Activated naive CD8-positive, alpha-beta T cell (primary cell): Measurements from ENCODE around the gene TMEM80.

ENCODE experiments used
- H3K27ac Mint-ChIP-seq: one replicate; pipeline ENCODE4 v1.8.0; 2021; ENCODE audit warnings: mixed read lengths
- H3K27me3 Mint-ChIP-seq: one replicate; pipeline ENCODE4 v1.8.0; 2021; ENCODE audit warnings: mixed read lengths
- H3K36me3 Mint-ChIP-seq: one replicate; pipeline ENCODE4 v1.8.0; 2021; ENCODE audit warnings: mixed read lengths
- H3K4me1 Mint-ChIP-seq: one replicate; pipeline ENCODE4 v1.8.0; 2021; ENCODE audit warnings: low read depth, mixed read lengths
- H3K4me3 Mint-ChIP-seq: one replicate; pipeline ENCODE4 v1.8.0; 2021; ENCODE audit warnings: mild to moderate bottlenecking, mixed read lengths
- H3K9me3 Mint-ChIP-seq: one replicate; pipeline ENCODE4 v1.8.0; 2021; ENCODE audit warnings: low read depth, mixed read lengths

Gene TMEM80

GRCh38 chr11:703506-703905 lies 7.9 kb downstream of the TMEM80 start:
- no peak overlapping the region for H3K27ac Mint-ChIP-seq
- H3K36me3 Mint-ChIP-seq: peaks cover 2% of the 10 kb centered on the region
- no peaks in the 10 kb centered on the region for H3K9me3 Mint-ChIP-seq
- H3K4me1 Mint-ChIP-seq: peaks cover 6% of the 10 kb centered on the region
- no peak overlapping the region for H3K4me3 Mint-ChIP-seq
- no peaks in the 10 kb centered on the region for H3K27me3 Mint-ChIP-seq

DNA sequence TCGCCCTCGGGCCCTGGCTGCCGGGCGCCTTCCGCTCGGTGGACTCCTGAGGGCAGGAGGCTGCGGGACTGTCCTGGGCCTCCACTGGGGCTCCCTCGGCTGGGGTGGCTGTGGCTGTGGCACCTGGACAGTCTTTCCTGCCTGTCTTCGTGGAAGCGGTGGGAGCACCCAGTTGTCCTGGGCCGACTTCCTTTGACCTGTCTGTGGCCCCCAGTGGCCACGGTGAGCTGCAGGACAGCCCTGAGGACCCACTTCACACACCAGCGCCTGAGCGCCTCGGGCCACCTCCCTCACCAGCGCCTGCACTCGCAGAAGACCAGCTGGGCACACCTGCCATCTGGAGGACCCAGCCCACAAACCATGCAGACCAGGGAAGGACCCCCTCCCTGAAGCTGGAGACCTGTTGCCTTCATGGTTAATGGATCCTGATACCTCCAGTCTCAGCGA lies 8.6 kb downstream of the TMEM80 start:
- peaks cover 2% of the 10 kb centered on the region for H3K36me3 Mint-ChIP-seq
- H3K27ac Mint-ChIP-seq: no peak overlapping the region
- H3K27me3 Mint-ChIP-seq: no peaks in the 10 kb centered on the region
- no peaks in the 10 kb centered on the region for H3K9me3 Mint-ChIP-seq
- H3K4me1 Mint-ChIP-seq: peaks cover 5% of the 10 kb centered on the region
- no peak overlapping the region for H3K4me3 Mint-ChIP-seq

GRCh38 chr11:704781-705645 lies 9.4 kb downstream of the TMEM80 start:
- peaks cover 5% of the 10 kb centered on the region for H3K4me1 Mint-ChIP-seq
- no peaks in the 10 kb centered on the region for H3K9me3 Mint-ChIP-seq
- no peaks in the 10 kb centered on the region for H3K27me3 Mint-ChIP-seq
- H3K4me3 Mint-ChIP-seq: no peak overlapping the region
- peaks cover 2% of the 10 kb centered on the region for H3K36me3 Mint-ChIP-seq
- no peak overlapping the region for H3K27ac Mint-ChIP-seq

DNA sequence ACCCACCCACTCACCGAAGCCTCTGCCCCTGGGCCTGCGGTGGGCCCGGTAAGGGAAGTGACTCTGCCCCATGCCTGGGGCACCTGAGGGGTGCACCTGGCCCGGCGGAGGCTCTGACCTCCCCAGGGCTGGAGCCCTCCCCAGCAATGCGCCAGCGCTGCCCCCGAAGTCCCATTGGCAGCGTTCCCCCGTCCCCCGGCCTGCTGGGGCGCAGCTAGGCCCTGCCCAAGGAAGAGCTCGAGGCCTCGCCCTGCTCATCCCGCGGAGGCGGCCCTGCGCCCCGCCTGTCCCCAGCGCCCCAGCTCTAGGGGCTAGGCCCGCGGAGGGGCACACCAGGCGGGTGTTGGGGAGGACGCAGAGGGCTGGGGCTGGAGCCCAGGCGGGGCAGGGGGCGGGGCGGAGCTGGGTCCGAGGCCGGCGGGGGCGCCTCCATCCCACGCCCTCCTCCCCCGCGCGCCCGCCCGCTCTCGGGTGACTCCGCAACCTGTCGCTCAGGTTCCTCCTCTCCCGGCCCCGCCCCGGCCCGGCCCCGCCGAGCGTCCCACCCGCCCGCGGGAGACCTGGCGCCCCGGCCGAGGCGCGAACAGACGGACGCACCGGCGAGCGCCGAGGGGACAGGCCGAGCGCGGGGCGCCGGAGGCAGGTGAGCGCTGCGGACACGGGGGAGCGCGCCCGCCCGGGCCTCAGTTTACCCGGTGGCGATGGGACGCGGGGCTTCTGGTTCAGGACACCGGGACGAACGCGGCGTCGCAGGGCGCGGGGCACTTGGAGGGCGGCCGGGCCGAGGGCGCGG lies 10.2 kb downstream of the TMEM80 start, which contains the start of gene EPS8L2:
Gene EPS8L2, plus strand, starts transcription at position 586 of the 793 bp plus-strand sequence. CDS start 3,177 bp downstream, outside the sequence.
- Mint-ChIP-seq H3K4me1 (peaks cover 5% of the 10 kb centered on the region), H3K27me3 (no peaks in the 10 kb centered on the region), H3K4me3 (no peak within 1 kb of the TSS), H3K9me3 (no peaks in the 10 kb centered on the region), H3K36me3 (no peaks in the 10 kb centered on the region), H3K27ac (no peak within 1 kb of the TSS)

GRCh38 chr11:706439-706956 lies 10.9 kb downstream of the TMEM80 start:
- H3K9me3 Mint-ChIP-seq: no peaks in the 10 kb centered on the region
- peaks cover 3% of the 10 kb centered on the region for H3K27me3 Mint-ChIP-seq
- peaks cover 5% of the 10 kb centered on the region for H3K4me1 Mint-ChIP-seq
- no peak overlapping the region for H3K4me3 Mint-ChIP-seq
- H3K27ac Mint-ChIP-seq: no peak overlapping the region
- no peaks in the 10 kb centered on the region for H3K36me3 Mint-ChIP-seq

DNA sequence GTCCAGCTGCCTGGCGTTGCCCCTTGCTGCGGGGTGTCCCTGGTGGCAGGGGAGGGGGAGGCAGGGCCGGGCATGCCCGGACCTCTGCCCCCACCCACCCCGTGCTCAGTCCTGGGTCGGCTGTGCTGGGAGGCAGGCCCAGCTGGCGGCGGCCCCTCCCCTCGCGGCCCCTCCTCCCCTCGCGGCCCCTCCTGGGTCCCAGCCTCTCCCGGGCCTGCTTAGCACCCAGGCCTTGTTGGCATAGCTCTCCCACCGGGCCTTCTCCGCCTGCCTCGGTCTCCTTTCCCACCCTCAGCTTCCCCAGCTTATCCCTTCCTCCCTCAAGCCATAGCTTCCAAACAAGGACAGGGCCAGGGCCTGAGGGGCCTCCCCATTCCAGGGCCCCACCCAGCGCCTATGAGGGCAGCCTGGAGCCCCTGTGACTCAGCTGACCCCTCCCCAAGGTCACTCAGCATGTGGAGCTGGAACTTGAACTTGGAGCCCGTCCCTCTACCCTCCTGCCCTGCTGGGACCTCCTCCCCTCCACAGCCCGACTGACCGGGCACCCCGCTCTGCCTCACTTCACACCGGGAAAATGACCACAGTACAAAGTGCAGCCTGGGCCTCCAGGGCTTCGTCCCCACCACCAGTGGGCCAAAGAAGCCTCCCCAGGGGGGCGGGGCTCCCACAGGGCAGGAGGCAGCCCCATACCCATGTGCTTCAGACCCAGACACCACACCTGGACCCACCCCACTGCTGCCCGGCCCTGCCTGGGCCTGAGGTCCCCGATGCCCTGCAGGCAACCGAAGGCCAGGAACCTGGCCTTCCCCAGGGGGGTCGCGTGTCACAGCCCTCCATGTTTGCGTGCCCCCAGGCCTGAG lies 11.6 kb downstream of the TMEM80 start:
- no peaks in the 10 kb centered on the region for H3K36me3 Mint-ChIP-seq
- H3K4me3 Mint-ChIP-seq: no peak overlapping the region
- H3K27me3 Mint-ChIP-seq: peaks cover 3% of the 10 kb centered on the region

GRCh38 chr11:707817-708420 lies 12.3 kb downstream of the TMEM80 start:
- Mint-ChIP-seq H3K27me3 (peaks cover 3% of the 10 kb centered on the region), H3K4me1 (peaks cover 5% of the 10 kb centered on the region), H3K4me3 (no peak overlapping the region), H3K27ac (no peak overlapping the region), H3K36me3 (no peaks in the 10 kb centered on the region), H3K9me3 (no peaks in the 10 kb centered on the region)

More for the DNA sequence above, 11.6 kb downstream of the TMEM80 start:
- H3K4me1 Mint-ChIP-seq: peaks cover 5% of the 10 kb centered on the region
- H3K9me3 Mint-ChIP-seq: no peaks in the 10 kb centered on the region
- no peak overlapping the region for H3K27ac Mint-ChIP-seq

GRCh38 chr11:708511-708910 lies 12.9 kb downstream of the TMEM80 start:
- Mint-ChIP-seq H3K36me3 (no peaks in the 10 kb centered on the region), H3K27ac (no peak overlapping the region), H3K9me3 (no peaks in the 10 kb centered on the region), H3K4me1 (peaks cover 5% of the 10 kb centered on the region), H3K27me3 (peaks cover 3% of the 10 kb centered on the region), H3K4me3 (no peak overlapping the region)

- Mint-ChIP-seq H3K4me1 (peaks cover 3% of the 10 kb centered on the region), H3K27ac (no peak overlapping the region), H3K36me3 (no peaks in the 10 kb centered on the region), H3K4me3 (no peak overlapping the region), H3K27me3 (peaks cover 3% of the 10 kb centered on the region), H3K9me3 (no peaks in the 10 kb centered on the region)
Observed at GRCh38 chr11:709109-709997, 13.7 kb downstream of the TMEM80 start.

DNA sequence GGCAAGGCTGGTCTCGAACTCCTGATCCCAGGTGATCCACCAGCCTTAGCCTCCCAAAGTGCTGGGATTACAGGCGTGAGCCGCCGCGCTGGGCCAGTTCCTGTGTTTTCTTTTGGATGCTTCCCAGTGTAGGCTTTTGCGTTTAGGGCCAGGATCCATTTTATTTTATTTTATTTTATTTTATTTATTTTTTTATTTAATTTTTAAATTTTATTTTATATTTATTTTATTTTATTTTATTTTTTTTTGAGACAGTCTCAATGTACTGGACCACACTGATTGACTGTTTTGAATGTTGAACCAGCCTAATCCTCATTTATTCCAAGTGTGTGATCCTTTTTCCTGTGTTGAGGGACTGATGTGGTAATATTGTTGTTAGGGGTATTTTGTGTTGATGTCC lies 18.8 kb downstream of the TMEM80 start:
- no peak overlapping the region for H3K27ac Mint-ChIP-seq

GRCh38 chr11:719214-720016 lies 23.8 kb downstream of the TMEM80 start:
- H3K27ac Mint-ChIP-seq: no peak overlapping the region
- no peaks in the 10 kb centered on the region for H3K36me3 Mint-ChIP-seq
- H3K9me3 Mint-ChIP-seq: no peaks in the 10 kb centered on the region
- peaks cover 8% of the 10 kb centered on the region for H3K27me3 Mint-ChIP-seq
- H3K4me3 Mint-ChIP-seq: peak overlapping the region; percentile 65
- H3K4me1 Mint-ChIP-seq: peaks cover 9% of the 10 kb centered on the region

More for the DNA sequence above, 18.8 kb downstream of the TMEM80 start:
- no peaks in the 10 kb centered on the region for H3K9me3 Mint-ChIP-seq
- no peak overlapping the region for H3K4me3 Mint-ChIP-seq
- peaks cover 7% of the 10 kb centered on the region for H3K27me3 Mint-ChIP-seq
- no peaks in the 10 kb centered on the region for H3K36me3 Mint-ChIP-seq
- H3K4me1 Mint-ChIP-seq: no peaks in the 10 kb centered on the region

- H3K4me3 Mint-ChIP-seq: peak overlapping the region; percentile 57
- H3K27me3 Mint-ChIP-seq: peaks cover 7% of the 10 kb centered on the region
- no peak overlapping the region for H3K27ac Mint-ChIP-seq
- H3K4me1 Mint-ChIP-seq: peaks cover 9% of the 10 kb centered on the region
- no peaks in the 10 kb centered on the region for H3K9me3 Mint-ChIP-seq
- H3K36me3 Mint-ChIP-seq: no peaks in the 10 kb centered on the region
Observed at GRCh38 chr11:720017-720641, 24.5 kb downstream of the TMEM80 start.
